NB4 (cell line): ENCODE results near the gene REPS2.

Experiments
- TF ChIP-seq, protein P1 (sequence below): IDR thresholded peaks from 2 replicates; pipeline ENCODE4 v1.6.1; 2011; ENCODE audit warnings: low read depth, low read length
- TF ChIP-seq, protein P2 (sequence below): IDR thresholded peaks from one replicate; pipeline ENCODE4 v1.5.1; 2012; ENCODE audit warnings: low read depth, low read length

DNA sequence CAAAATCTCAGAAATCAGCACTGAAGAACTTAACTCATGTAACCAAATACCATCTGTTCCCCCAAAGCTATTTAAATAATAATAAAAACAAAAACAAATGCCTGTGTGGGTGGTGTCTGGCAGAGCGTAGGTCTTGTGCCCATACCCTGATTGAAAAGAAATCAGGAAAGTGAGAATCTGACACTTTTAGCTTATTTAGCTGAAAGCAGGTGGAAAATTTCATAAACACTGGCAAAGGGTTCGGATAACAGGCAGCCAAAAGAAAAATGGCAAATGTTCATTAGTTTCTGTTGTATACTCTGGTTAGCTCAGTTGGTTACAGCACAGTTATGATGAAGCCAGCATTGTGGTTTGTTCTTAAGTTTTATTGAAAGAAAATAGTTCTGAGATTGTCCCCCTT, 48.3 kb downstream of the REPS2 start:
- TF ChIP-seq, protein P1, sequence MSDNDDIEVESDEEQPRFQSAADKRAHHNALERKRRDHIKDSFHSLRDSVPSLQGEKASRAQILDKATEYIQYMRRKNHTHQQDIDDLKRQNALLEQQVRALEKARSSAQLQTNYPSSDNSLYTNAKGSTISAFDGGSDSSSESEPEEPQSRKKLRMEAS = no peak
- TF ChIP-seq, protein P2, sequence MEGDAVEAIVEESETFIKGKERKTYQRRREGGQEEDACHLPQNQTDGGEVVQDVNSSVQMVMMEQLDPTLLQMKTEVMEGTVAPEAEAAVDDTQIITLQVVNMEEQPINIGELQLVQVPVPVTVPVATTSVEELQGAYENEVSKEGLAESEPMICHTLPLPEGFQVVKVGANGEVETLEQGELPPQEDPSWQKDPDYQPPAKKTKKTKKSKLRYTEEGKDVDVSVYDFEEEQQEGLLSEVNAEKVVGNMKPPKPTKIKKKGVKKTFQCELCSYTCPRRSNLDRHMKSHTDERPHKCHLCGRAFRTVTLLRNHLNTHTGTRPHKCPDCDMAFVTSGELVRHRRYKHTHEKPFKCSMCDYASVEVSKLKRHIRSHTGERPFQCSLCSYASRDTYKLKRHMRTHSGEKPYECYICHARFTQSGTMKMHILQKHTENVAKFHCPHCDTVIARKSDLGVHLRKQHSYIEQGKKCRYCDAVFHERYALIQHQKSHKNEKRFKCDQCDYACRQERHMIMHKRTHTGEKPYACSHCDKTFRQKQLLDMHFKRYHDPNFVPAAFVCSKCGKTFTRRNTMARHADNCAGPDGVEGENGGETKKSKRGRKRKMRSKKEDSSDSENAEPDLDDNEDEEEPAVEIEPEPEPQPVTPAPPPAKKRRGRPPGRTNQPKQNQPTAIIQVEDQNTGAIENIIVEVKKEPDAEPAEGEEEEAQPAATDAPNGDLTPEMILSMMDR = no peak
